ENCODE data around the gene FAM111A.
"Not testable (repeated sequence)": the region's sequence is repeated elsewhere in the genome, so short reads cannot be mapped to it uniquely, and the experiment has no call there.

The FAM111A gene, protein sequence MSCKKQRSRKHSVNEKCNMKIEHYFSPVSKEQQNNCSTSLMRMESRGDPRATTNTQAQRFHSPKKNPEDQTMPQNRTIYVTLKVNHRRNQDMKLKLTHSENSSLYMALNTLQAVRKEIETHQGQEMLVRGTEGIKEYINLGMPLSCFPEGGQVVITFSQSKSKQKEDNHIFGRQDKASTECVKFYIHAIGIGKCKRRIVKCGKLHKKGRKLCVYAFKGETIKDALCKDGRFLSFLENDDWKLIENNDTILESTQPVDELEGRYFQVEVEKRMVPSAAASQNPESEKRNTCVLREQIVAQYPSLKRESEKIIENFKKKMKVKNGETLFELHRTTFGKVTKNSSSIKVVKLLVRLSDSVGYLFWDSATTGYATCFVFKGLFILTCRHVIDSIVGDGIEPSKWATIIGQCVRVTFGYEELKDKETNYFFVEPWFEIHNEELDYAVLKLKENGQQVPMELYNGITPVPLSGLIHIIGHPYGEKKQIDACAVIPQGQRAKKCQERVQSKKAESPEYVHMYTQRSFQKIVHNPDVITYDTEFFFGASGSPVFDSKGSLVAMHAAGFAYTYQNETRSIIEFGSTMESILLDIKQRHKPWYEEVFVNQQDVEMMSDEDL

DNA sequence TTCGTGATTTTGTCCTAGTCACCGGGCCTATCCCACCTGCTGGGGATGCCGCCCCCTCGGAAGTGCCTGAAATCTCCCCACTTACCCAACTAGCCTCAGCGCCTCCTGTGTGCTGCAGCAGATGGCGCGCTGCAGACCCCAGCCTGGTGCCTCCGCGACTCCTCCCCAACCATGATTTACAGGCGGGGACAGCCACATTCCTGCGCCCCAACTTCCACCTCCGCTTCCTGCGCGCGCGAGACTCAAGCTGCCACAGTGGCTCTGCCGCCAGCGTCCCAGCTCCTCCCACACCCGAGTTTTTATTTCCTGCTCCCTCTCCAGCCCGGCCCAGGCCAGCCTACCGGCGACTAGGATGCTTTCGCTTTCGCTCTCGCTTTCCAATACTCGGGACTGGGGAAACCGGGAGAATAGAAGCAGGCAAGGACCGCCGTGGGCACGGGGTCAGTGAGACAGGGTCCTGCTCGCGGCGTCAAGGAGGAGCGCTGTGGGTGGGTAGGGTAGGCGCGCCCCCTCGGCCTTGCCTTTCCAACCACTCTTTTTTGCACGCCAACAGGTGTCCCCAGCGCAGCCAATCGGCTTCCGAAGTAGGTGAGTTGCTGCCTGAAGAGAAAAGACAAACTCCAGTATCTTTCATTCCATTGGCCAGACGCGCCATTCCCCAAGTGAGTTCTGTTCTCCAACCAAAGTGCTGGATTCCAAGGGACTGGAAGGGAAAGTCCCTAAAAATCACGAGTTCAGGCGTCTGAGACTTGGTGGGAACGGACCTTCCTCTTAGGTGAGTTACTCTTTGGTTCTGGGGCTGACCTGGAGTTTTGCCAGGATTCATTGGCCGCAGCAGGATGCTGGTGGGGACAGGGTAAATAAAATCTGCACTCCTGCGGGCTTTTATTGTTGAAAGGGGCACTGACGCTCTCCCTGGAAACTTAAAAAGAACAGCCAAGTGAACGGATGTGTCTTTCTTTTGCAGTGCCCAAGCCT is at the start of gene FAM111A:
Gene FAM111A (plus strand): TSS at position 327 of the 978 bp plus-strand sequence. CDS start 6,017 bp downstream, outside the sequence.
- in situ Hi-C loops (cut with MboI; ENCODE audit: low sequenced_read_pairs), result no loop called here

DNA sequence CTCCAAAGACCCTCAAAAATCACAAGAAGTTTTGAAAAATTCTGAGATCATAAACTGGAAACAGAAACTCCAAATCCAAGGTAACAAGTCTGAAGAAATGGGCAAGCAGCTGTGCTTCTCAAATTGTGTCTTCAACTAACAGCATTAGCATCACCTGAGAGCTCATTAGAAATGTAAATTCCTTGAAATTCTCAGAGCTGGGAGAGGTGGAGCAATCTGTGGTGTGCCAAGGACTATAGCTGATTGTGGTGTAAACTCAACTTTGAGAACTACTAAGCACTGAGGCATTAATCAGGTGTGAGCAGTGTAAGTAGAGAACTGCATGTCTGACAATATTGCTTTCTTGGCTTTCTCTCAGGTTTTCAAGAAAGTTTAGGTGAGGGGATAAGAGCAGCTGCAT is 49.1 kb upstream of the FAM111A start:
- in situ Hi-C loops (cut with MboI; ENCODE audit: low sequenced_read_pairs), result not testable (repeated sequence)

DNA sequence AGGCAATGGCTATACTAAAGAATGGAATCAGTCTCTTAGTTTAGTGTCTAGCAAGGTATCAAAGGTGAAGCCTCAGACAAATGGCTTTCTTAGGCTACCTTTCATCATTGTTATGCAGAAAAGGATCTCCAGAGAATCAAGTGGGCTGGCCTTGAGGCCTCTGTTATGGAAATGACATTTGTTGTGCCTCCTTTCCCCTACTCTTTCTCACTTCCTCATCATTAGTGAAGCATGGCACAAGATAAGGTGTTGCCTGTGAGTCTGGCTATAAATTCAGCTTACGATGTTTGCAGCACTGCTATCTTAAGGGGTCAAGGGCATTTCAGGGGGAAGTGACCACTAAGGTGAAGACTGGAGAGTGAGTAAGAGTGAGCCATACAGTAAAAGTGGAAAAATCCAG is 47.4 kb upstream of the FAM111A start:
- in situ Hi-C loops (cut with MboI; ENCODE audit: low sequenced_read_pairs), result not testable (repeated sequence)

DNA sequence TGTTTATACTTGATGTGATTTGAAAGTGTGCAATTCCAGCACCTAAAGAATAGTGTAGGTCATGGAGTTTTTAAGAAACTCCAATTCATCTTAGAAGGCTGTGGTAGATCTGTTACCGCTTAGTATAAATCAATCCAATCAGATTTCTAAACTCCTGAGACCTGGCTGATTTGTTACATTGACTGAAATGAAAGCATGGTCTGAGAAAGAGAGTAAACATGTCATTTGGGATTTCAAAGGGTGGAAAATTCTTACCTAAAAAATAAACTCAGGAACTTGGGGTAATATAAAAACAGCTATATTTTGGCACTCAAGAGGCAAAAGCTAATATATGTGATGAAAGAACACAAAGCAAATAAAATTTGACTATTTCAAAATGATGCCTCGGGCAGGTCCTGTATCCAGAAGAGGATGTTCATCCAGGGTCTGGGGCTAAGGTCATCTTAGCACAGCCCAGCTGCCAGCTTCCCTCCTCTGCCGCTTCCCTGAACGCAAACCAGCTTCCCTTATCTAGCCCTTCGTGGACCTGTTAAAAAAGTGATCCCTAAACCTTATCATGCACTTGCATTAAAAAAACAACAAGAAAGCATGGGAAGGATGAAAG is 46.6 kb upstream of the FAM111A start:
- in situ Hi-C loops (cut with MboI; ENCODE audit: low sequenced_read_pairs), result not testable (repeated sequence)

DNA sequence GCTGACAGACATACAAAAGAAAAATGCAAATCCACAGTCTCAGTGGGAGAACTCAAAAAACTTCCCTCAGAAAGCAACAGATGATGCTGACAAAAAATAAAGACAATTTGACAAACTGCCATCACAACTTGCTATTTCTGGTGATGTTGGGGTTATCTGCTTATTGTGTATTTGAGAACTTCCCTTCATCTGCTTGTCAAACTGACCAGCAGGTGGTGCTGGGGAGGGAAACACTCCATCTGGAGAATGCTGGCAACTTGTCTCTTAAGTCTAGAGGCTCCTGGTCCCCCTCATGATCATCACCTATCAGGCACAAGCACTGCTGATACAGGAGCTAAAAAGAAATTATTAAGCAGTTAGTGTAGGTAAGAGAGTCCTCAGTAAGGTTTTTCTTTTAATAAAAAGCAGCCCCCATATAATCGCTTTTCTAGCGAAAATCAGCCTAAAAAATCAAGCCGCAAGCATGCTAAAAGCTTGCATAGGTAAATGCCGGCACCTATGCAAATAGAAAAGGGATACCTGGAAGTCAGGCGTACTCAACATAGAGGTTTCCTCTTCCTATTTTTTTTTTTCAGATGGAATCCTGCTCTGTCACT is 45.4 kb upstream of the FAM111A start:
- in situ Hi-C loops (cut with MboI; ENCODE audit: low sequenced_read_pairs), result no loop called here

DNA sequence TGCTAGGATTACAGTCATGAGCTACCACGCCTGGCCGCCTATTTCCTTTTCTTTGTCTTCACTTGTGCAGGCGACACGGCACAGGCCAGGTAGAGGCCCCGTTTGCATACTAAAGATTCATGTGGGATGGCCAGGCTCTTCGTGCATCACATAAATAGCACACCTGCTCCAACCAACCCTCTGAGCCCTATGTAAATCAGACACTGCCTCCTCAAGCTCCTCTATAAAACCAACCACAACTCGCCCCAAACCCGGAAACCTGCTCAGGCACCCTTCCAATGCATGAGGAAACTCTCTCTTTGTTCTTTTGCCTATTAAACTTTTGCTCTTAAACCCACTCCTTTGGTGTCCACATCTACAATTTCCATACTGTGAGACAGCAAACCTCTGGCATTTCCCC is 44.7 kb upstream of the FAM111A start:
- in situ Hi-C loops (cut with MboI; ENCODE audit: low sequenced_read_pairs), result not testable (repeated sequence)

DNA sequence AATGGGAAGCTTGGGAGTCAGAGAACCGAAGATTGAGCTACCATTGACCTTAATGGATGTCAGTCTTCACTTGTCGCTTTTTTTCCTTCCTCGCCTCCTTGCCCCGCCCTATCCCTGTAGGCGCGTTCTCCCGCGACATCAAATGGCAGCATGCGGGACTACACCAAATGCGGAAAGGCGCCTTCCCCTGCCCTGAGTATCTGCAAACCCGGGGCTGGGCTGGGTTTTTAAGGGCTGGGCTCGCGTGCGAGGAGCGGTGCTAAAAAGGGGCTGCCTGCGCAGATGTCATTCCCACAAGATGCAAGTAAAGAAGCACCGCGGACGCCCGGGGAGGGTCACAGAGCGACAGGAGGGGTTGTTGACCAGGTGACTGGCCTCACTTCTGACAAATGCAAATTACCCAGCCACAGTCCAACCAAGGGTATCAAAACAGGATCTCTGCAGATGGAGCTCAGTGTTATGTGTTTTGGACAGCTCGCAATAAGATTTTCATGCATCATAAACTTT is 40.3 kb upstream of the FAM111A start:
- in situ Hi-C loops (cut with MboI; ENCODE audit: low sequenced_read_pairs), result no loop called here

DNA sequence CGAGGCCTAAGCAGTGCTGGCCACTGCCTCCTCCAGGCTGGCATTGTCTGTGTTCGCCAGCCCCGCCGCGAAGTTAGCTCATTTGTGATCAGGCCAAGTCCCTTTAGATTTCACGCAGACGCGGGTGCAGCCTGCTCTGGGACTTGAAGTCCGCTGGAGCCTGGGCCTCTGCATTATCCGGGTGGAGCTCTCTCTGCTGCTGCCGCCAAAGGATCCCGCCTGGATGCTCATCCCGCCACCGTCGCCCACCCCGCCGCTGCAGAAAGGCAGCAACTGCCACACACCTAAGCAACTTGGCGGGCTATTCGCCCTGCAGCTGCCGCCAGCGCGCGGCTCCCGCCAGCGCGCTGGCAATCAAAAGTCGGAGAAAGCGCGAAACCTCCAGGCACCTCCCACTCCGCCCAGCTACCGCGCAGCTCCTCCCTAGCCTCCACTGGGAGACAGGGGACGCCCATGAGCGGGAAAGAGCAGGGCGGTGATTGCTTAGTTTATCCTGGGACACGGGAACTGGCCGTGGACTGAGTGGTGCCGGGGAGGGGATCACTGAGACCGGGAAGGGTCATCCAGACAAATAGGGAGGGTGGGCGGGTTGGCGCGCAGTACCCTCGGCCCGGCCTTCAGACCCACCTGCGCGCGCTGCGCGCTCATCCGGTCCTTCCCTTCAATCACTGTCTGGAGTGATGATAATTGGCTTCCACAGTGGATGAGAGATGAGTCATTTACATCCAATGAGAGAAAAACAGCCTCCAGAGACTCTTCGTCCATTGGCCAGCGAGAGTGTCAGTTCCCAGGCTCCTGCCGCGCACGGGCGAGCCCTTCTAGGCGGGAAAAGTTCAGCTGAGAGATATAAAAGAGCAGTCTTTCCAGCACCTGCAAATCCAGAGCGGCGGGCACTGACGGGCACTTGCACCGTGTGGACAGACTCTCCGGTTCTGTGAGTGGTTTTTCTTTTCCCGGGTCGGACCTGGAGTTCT is 36.0 kb upstream of the FAM111A start, which contains the start of gene FAM111B:
Gene FAM111B (plus strand): TSS at position 875 of the 974 bp plus-strand sequence. CDS start 2,389 bp downstream, outside the sequence.
- in situ Hi-C loops (cut with MboI; ENCODE audit: low sequenced_read_pairs), result no loop called here

DNA sequence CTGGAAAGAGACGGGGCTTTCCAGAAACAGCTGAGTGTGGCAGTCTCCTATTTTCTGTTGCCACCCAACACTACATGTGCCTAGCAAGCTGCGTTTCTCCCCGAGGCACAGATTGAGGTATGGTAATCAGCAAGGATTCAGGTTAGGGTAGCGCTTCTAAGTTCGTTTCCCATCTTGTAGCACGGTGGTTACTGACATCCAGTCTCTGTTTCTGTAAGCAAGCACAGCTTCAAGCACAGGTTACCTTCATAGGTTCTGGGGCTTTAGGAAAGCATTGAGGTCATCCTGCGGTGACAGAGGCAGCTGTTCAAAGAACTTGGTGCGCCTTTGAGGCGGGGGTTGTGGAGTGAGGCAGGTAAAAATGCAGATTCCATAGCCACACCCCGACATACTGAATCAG is 34.9 kb upstream of the FAM111A start:
- in situ Hi-C loops (cut with MboI; ENCODE audit: low sequenced_read_pairs), result not testable (repeated sequence)

DNA sequence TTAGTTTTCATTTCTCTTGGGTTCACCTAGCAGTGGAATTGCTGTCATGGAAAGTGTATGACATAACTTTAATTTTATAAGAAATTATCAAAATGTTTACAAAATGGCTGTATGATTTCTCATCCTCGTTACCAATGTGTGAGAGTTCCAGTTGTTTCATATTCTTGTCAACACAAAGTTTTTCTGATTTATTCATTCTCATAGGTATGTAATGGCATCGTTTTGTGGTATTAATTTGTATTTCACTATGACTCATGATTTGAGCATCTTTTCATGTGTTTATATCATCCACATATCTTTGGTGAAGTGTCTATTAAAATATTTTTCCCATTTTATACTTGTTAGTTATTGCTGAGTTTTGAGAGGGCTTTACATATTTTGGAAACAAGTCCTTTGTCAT is 30.2 kb upstream of the FAM111A start:
- in situ Hi-C loops (cut with MboI; ENCODE audit: low sequenced_read_pairs), result no loop called here

DNA sequence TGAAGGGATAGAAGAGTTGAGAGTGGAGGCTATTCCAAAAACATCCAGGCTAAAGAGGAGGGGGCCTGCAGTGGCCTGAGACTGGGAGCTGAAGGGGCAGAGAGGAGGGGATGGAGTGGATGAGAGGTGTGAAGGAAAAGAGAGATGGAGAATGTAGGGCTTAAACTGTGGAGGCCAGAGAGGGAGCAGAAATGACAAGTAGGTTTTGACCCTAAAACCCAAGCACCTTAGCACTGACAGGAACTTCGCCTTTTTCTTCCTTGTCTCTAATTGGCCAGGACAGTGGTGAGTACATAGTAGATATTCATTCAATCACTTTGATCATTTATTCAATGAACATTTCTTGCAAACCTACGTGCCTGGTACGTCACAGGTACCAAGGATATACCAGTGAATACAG is 28.3 kb upstream of the FAM111A start:
- in situ Hi-C loops (cut with MboI; ENCODE audit: low sequenced_read_pairs), result no loop called here

DNA sequence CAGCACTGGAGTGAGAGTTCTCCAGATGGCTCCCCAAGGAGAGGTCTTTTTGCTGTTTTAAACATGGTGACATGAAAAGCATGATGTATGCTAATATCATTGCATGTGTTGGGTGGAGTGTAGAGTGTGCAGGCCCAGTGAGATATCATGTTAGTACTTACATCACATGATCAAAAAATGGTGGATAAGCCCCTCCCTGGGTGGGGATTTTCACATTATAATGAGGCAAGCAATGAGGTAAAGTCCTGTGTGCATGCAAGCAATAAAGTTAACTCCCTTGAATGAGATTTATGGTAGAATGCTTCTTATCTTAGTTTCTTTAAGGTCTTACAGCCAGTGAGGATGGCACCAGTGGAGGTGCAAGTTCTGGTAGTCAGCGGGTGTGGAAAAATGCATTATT is 27.1 kb upstream of the FAM111A start:
- in situ Hi-C loops (cut with MboI; ENCODE audit: low sequenced_read_pairs), result no loop called here

DNA sequence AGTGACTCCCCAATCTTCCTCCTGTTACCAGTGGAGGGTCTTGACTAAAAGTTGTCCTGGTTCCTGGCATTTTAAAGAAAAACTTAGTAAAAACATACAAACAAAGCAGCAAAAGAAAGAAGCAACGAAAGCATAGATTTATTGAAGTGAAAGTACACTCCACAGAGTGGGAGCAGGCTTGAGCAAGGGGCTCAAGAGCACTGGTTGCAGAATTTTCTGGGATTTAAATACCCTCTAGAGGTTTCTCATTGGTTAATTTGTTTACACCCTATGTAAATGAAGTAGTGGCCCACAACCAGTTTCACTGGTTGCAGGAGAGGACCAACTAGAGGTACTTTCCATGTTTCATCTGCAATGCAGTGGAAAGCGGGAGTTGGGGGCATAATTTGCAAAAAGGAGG is 24.9 kb upstream of the FAM111A start:
- in situ Hi-C loops (cut with MboI; ENCODE audit: low sequenced_read_pairs), result no loop called here

DNA sequence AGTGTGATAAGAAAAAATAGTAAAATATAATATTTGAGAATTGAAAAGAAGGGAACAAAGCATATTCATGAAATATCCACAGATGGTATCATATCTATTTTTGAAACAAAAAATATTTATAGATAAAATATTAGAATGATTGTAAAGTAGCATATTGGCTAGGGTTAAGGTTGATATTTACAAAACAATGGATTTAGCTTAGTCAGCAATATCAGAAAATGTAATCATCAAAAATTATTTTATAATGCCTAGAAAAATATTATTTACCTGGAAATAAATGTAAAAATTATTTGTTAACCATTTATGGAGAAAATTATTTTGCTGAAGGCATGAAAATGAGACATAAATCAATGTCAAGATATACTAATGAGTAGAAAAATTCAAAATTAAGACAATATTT is 22.8 kb upstream of the FAM111A start:
- in situ Hi-C loops (cut with MboI; ENCODE audit: low sequenced_read_pairs), result no loop called here

DNA sequence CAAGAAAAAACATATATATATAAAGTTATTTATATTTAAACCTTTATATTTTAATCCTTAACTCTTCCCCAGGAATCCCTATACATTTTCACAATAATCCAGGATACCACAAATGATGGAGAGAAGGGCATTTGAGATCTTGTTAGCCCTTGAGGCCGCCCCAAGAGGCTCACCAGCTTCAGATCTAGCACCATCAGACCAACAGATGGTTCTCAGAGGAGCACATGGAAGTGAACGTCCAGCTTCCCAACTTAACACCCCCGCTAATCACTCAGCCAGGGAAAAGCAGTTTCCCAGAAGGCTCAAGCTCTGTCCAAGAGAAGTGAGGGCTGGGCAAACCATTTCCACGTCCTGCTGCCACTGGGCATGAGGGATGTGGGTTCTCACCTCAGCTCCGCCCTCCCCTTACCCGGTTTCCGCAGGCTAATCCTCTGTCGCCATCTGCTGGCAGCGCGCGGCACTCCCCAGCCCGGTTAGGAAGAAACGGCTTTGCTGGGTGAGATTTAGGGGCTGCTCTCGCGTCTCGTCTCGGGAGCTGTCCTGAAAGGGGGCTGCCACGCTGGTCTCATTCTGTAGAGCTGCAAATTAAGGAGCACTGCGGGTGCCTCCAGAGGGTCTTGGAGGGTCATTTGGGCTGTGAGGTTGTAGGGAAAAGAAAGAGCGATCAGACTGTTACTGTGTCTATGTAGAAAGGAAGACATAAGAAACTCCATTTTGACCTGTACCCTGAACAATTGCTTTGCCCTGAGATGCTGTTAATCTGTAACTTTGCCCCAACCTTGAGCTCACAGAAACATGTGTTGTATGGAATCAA is 6.8 kb upstream of the FAM111A start:
- in situ Hi-C loops (cut with MboI; ENCODE audit: low sequenced_read_pairs), result no loop called here

DNA sequence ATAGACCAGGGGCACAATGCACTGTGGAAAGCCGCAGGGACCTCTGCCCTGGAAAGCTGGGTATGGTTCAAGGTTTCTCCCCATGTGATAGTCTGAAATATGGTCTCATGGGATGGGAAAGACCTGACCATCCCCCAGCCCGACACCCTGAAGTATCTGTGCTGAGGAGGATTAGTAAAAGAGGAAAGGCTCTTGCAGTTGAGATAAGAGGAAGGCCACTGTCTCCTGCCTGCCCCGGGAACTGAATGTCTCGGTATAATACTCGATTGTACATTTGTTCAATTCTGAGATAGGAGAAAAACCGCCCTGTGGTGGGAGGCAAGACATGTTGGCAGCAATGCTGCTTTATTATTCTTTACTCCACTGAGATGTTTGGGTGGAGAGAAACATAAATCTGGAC is 6.1 kb upstream of the FAM111A start:
- in situ Hi-C loops (cut with MboI; ENCODE audit: low sequenced_read_pairs), result not testable (repeated sequence)

DNA sequence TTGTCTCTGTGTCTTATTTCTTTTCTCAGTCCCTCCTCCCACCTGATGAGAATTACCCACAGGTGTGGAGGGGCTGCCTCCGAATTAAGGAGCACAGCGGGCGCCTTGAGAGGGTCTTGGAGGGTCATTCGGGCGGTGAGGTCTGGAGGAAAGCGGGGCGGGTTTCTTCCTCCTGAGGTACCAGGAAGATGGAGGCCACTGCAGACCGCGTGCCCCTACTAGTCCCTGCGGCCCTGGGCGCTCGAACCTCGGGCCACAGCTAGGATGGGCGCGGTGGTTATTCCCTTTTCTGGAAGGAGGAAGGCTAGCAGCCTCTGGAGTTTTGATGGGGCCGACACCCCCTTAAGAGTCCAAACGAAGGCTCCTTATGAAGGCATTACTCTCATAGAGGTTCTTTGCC is 5.5 kb upstream of the FAM111A start:
- in situ Hi-C loops (cut with MboI; ENCODE audit: low sequenced_read_pairs), result no loop called here

DNA sequence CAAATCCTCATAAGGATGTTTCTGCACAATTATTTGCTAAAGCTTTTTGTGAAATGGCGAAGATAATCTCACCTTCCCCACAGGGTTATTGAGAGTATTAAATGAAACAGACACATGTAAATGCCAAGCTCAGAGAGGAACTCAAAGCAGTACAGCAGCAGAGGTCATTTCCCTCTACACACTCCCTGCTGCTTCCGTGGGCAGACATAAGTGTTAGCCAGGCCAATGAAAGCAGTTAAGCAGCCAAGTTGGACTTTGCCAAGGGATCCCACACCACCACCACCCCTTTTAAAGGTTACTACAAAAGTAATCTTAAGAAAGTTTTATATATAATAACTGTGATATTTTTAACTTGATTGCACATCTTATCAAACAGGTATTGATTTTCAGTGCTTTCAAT is 4.0 kb upstream of the FAM111A start:
- in situ Hi-C loops (cut with MboI; ENCODE audit: low sequenced_read_pairs), result no loop called here

All from HL-60/S4 (cell line).